Stomach (tissue), 4 donors: ENCODE data around the gene STK32C.

Experiments
- CTCF ChIP-seq, 7 experiments: fragments of 450-650 bp in 4 of 7; fragments of 200-600 bp in 3 of 7; sonication (generic) in 3 of 7; IDR thresholded peaks; one replicate each; pipeline ENCODE4 v1.5.1; 2016 to 2019; ENCODE audit warnings: antibody characterized with exemption in 7 of 7, control low read depth in 2 of 7, mild to moderate bottlenecking in 1 of 7
- EP300 ChIP-seq: sonication (generic); formaldehyde crosslinking; IDR thresholded peaks from one replicate; pipeline ENCODE4 v1.6.1; 2017; ENCODE audit warnings: antibody characterized with exemption
- POLR2A ChIP-seq, 4 donors: fragments of 450-650 bp; IDR thresholded peaks; one replicate each; pipeline ENCODE4 v1.6.1; 2016; ENCODE audit warnings: antibody characterized with exemption in 4 of 4, control low read depth in 2 of 4, mild to moderate bottlenecking in 1 of 4, moderate library complexity in 1 of 4
- POLR2AphosphoS5 ChIP-seq, 3 donors: sonication (generic); formaldehyde crosslinking; IDR thresholded peaks; one replicate each; pipeline ENCODE4 v1.6.1; 2016; ENCODE audit warnings: antibody characterized with exemption in 3 of 3

DNA sequence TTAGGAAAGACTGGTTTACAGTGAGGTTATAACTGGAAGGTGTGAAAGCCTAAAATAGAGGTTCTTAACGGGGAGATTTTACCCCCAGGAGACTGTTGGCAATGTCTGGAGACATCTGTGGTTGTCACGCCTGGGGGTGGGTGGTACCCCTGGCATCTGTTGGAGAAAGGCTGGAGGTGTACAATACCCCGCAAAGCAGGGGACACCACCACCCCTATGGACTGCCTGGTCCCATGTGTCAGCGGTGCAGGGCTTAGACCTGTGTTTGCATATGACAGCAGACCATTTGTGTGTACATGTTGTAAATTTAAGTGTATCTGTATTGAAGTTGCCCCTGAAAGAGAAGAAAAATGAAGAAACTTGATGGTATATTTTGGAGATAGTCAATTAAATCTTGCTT, 34.0 kb upstream of the STK32C start:
- no peak for TF ChIP-seq CTCF (IDR thresholded peaks at IDR 0.05)
- TF ChIP-seq EP300, result no peak
- no peak for TF ChIP-seq POLR2A (IDR thresholded peaks at IDR 0.05)
- TF ChIP-seq POLR2AphosphoS5 (IDR thresholded peaks at IDR 0.05), result no peak
